HepG2 (cell line): ENCODE results near the gene TEX29. TPM values are rescaled to one million over a fixed set of nuclear protein-coding genes. Genes with fewer than 3 reads are reported as not detected.

Source experiments
- ATAC-seq: fragments of 200-7000 bp; cut with Tn5 transposase; 3 replicates; pipeline ENCODE4 v1.9.1; 2020; ENCODE audit warnings: mild to moderate bottlenecking, moderate library complexity
- BruUV-seq: library from RNA; stranded (reverse); fragments of 400-500 nt; replicated peaks from 2 replicates; lab custom pipeline; 2021; lab: Mats Ljungman, UMichigan
- CTCF ChIA-PET: fragments of 300-600 bp; formaldehyde crosslinking; extraction: SDS; loops from one replicate; lab custom pipeline; 2021; ENCODE audit warnings: low total read pairs, inconsistent platforms, low intra/inter-chr PET ratio; lab: Yijun Ruan, JAX
- POLR2A ChIA-PET: fragments of 350-600 bp; sonication (Branson Sonifier 250); formaldehyde crosslinking; loops from one replicate; lab custom pipeline; 2020; ENCODE audit warnings: antibody characterized with exemption, inconsistent platforms; lab: Yijun Ruan, JAX
- DNase-seq: peaks from one replicate; pipeline ENCODE4 v3.0.0-alpha.2; 2015; ENCODE audit warnings: low spot score
- FAIRE-seq: peaks from 3 replicates; lab custom pipeline; 2011; peaks lifted over from hg19 to GRCh38; lab: Jason Lieb, UNC
- H2AFZ ChIP-seq: one replicate; pipeline ENCODE4 v1.6.1; 2011; ENCODE audit warnings: low read length, inconsistent platforms
- H3K27ac ChIP-seq: fragments of 300-600 bp; 3 replicates; pipeline ENCODE4 v1.8.0; 2011; ENCODE audit warnings: mixed run types, mild to moderate bottlenecking, mixed read lengths, low read length, inconsistent platforms; ENCODE audit not compliant: insufficient read depth; ENCODE audit errors: extremely low read length
- H3K27me3 ChIP-seq, 2 experiments: fragments of 200-600 bp in 1 of 2; 2 replicates in 1 of 2; 3 replicates in 1 of 2; pipeline versions ENCODE4 v1.6.0 to v1.8.0; 2011; ENCODE audit warnings: low read length in 2 of 2, mild to moderate bottlenecking in 2 of 2, moderate library complexity in 2 of 2, inconsistent platforms in 1 of 2; ENCODE audit not compliant: insufficient read depth in 2 of 2, control insufficient read depth in 1 of 2
- H3K36me3 ChIP-seq, 2 experiments: fragments of 200-600 bp in 1 of 2; replicated peaks in 1 of 2; 2 replicates in 1 of 2; 3 replicates in 1 of 2; pipeline versions ENCODE4 v1.5.1 to v1.8.0; 2011; ENCODE audit warnings: low read length in 2 of 2, inconsistent platforms in 1 of 2; ENCODE audit not compliant: insufficient read depth in 2 of 2, control insufficient read depth in 1 of 2
- H3K4me1 ChIP-seq: 2 replicates; pipeline ENCODE4 v1.5.1; 2012; ENCODE audit warnings: low read length, inconsistent platforms; ENCODE audit not compliant: insufficient read depth
- H3K4me2 ChIP-seq: 2 replicates; pipeline ENCODE4 v1.6.0; 2011; ENCODE audit warnings: low read depth, low read length, inconsistent platforms
- H3K4me3 ChIP-seq, 3 experiments: fragments of 200-600 bp in 1 of 3; sonication (generic), shearing (Covaris generic) in 1 of 3; replicated peaks in 1 of 3; 2 replicates each; pipeline ENCODE4 v1.5.1; 2011 to 2016; ENCODE audit warnings: low read length in 3 of 3, inconsistent platforms in 2 of 3, low read depth in 2 of 3, mild to moderate bottlenecking in 2 of 3, control low read depth in 1 of 3, mixed read lengths in 1 of 3; ENCODE audit not compliant: insufficient read depth in 1 of 3
- H3K79me2 ChIP-seq: one replicate; pipeline ENCODE4 v1.6.1; 2011; ENCODE audit warnings: low read length, inconsistent platforms; ENCODE audit not compliant: insufficient read depth
- H3K9ac ChIP-seq: 2 replicates; pipeline ENCODE4 v1.6.0; 2011; ENCODE audit warnings: mild to moderate bottlenecking, low read depth, low read length, inconsistent platforms; ENCODE audit not compliant: insufficient read depth
- H3K9me3 ChIP-seq: 2 replicates; pipeline ENCODE4 v1.5.1; 2012; ENCODE audit warnings: mild to moderate bottlenecking, low read length
- H4K20me1 ChIP-seq: 2 replicates; pipeline ENCODE4 v1.6.0; 2011; ENCODE audit warnings: inconsistent platforms, mild to moderate bottlenecking, low read length, moderate library complexity; ENCODE audit not compliant: insufficient read depth
- KMT2B ChIP-seq: IDR thresholded peaks from 2 replicates; pipeline ENCODE4 v1.6.1; 2016; ENCODE audit warnings: missing genetic modification reagents, missing compliant biosample characterization
- MNT ChIP-seq: fragments of 450-650 bp; IDR thresholded peaks from 2 replicates; pipeline ENCODE4 v1.6.1; 2016
- SKI ChIP-seq: fragments of 450-650 bp; IDR thresholded peaks from one replicate; pipeline ENCODE4 v1.6.1; 2018; ENCODE audit warnings: mild to moderate bottlenecking; ENCODE audit not compliant: partially characterized antibody
- SMYD3 ChIP-seq: sonication (generic); formaldehyde crosslinking; IDR thresholded peaks from 2 replicates; pipeline ENCODE4 v1.8.1; 2023; ENCODE audit warnings: mild to moderate bottlenecking, missing genetic modification reagents
- ZSCAN25 ChIP-seq: sonication (generic); formaldehyde crosslinking; IDR thresholded peaks from 2 replicates; pipeline ENCODE4 v1.8.0; 2022; ENCODE audit warnings: mild to moderate bottlenecking, missing genetic modification reagents
- WGBS: methylation state at CpG from one replicate; pipeline ENCODE4 v1.1.6; 2017; ENCODE audit warnings: low lambda C conversion rate; 5-methylcytosine and 5-hydroxymethylcytosine counted together
- in situ Hi-C: cut with HindIII; loops from 2 replicates; pipeline ENCODE4 v1.10.0; 2017; ENCODE audit warnings: low pct_unique_long_range_greater_than_20kb; ENCODE audit not compliant: extremely low pct_ligation_motif_present
- intact Hi-C: fragments of 100-400 bp; cut with micrococcal nuclease; formaldehyde crosslinking; loops from one replicate; pipeline ENCODE4 v1.10.0; 2022; ENCODE audit not compliant: unreplicated experiment
- polyA plus RNA-seq, 8 experiments: library from polyadenylated mRNA; depleted of rRNA in 3 of 8; stranded (reverse) in 7 of 8; unstranded in 1 of 8; fragments of >200 nt; fragmentation: Illumina TruSeq in 4 of 8; extraction: Trizol in 4 of 8; gene quantifications; 2 replicates each; pipeline versions ENCODE4 v1.2.1 to v1.2.3, GENCODE V29; 2011 to 2016; ENCODE audit warnings: low read depth in 4 of 8, missing spikeins in 1 of 8, mixed read lengths in 1 of 8; ENCODE audit not compliant: insufficient read depth in 1 of 8
- total RNA-seq, 5 experiments: library from RNA; depleted of rRNA; stranded (reverse); fragments of >200 nt; fragmentation: Illumina TruSeq; extraction: Trizol; gene quantifications; 2 replicates each; pipeline ENCODE4 v1.2.3, GENCODE V29; 2016; ENCODE audit warnings: low read depth in 1 of 5
- TF ChIP-seq, protein P1 (sequence below): sonication (generic); formaldehyde crosslinking; IDR thresholded peaks from 2 replicates; pipeline ENCODE4 v1.9.0; 2021; ENCODE audit warnings: missing genetic modification reagents, borderline replicate concordance

The TEX29 gene
- total and polyA plus RNA-seq, 2 of the 13 experiments (the other 11 are each of a cell fraction or from before 2014, with no cell fraction given): 0.12 to 0.22 TPM

DNA sequence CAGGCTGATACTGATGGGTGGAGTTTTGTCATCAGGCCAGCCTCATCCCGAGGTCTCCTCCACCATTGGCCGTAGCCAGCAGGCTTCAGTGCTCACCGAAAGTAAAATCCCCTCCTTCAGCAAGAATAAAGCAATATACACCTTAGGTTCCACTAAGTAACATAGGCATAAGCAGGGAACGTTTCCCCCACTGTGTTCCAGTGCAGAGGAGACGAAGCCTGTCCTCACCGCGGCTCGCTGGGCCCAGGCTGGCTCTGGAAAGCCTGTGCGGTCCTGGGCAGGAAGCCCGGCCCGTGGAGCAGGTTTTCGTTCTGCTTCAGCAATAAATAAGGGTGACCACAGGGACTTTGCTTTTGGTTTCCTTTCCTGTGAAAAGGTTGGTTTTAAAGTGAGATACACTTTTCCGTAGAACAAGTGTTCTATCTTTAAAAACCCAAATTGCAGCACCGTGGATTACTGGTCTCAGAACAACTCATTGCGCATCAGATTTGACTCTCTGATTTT lies 16.3 kb upstream of the TEX29 start:
- in situ Hi-C loops: no loop called here
- DNase-seq: no peak
- ChIA-PET POLR2A (no interaction called here), CTCF (no interaction called here)
- H3K4me3 ChIP-seq: no peak overlapping the region
- intact Hi-C loops: no loop called here
- 98% methylated on average over 10 of the region's 15 CpGs for WGBS
- no peak overlapping the region for H3K9ac ChIP-seq
- no peaks in the 10 kb centered on the region for H3K27me3 ChIP-seq
- TF ChIP-seq, protein P1, sequence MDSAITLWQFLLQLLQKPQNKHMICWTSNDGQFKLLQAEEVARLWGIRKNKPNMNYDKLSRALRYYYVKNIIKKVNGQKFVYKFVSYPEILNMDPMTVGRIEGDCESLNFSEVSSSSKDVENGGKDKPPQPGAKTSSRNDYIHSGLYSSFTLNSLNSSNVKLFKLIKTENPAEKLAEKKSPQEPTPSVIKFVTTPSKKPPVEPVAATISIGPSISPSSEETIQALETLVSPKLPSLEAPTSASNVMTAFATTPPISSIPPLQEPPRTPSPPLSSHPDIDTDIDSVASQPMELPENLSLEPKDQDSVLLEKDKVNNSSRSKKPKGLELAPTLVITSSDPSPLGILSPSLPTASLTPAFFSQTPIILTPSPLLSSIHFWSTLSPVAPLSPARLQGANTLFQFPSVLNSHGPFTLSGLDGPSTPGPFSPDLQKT (CRISPR knock-in tag): no peak
- TF ChIP-seq MNT (no peak), KMT2B (no peak), SKI (no peak), SMYD3 (CRISPR knock-in tag) (no peak), ZSCAN25 (no peak)
- H3K4me1 ChIP-seq: no peaks in the 10 kb centered on the region
- FAIRE-seq: no peak
- H3K79me2 ChIP-seq: no peaks in the 10 kb centered on the region
- BruUV-seq: no TSS peak
- peaks cover 22 to 61% of the 10 kb centered on the region in 2 experiments; a peak in 4 of 5 replicates for H3K36me3 ChIP-seq
- no peak for ATAC-seq
- H3K4me2 ChIP-seq: no peak overlapping the region
- no peaks in the 10 kb centered on the region for H4K20me1 ChIP-seq
- no peak overlapping the region for H2AFZ ChIP-seq
- no peak overlapping the region for H3K27ac ChIP-seq
- H3K9me3 ChIP-seq: no peaks in the 10 kb centered on the region
